OCI-LY1 (cell line): ENCODE results near the gene RABGAP1L.

Experiments used
- H2AFZ ChIP-seq: fragments of 200-600 bp; sonication (generic), shearing (Covaris generic); 2 replicates; pipeline ENCODE4 v1.6.0; 2014; ENCODE audit warnings: antibody characterized with exemption, mild to moderate bottlenecking, low read length
- H3F3A ChIP-seq: fragments of 200-600 bp; sonication (generic), shearing (Covaris generic); 2 replicates; pipeline ENCODE4 v1.6.0; 2014; ENCODE audit warnings: mild to moderate bottlenecking, antibody characterized with exemption, low read length, moderate library complexity; ENCODE audit not compliant: insufficient read depth
- H3K27ac ChIP-seq: fragments of 200-600 bp; sonication (generic); 2 replicates; pipeline ENCODE4 v1.5.1; 2014; ENCODE audit warnings: low read length, mixed run types, mild to moderate bottlenecking, low read depth; ENCODE audit not compliant: poor library complexity, severe bottlenecking
- H3K27me3 ChIP-seq: fragments of 200-600 bp; sonication (generic); 2 replicates; pipeline ENCODE4 v1.6.0; 2014; ENCODE audit warnings: antibody characterized with exemption, mild to moderate bottlenecking, low read length, moderate library complexity; ENCODE audit not compliant: insufficient read depth
- H3K36me3 ChIP-seq: fragments of 200-600 bp; sonication (generic); 2 replicates; pipeline ENCODE4 v1.6.1; 2014; ENCODE audit warnings: mild to moderate bottlenecking, antibody characterized with exemption, low read length, moderate library complexity, mixed read lengths; ENCODE audit not compliant: insufficient read depth
- H3K4me1 ChIP-seq: fragments of 200-600 bp; sonication (generic); 2 replicates; pipeline ENCODE4 v1.5.1; 2014; ENCODE audit warnings: mild to moderate bottlenecking, low read length, moderate library complexity; ENCODE audit not compliant: insufficient read depth, severe bottlenecking
- H3K4me2 ChIP-seq: fragments of 200-600 bp; sonication (generic), shearing (Covaris generic); 2 replicates; pipeline ENCODE4 v1.6.1; 2014; ENCODE audit warnings: low read length
- H3K4me3 ChIP-seq: fragments of 200-600 bp; sonication (generic); 2 replicates; pipeline ENCODE4 v1.5.1; 2014; ENCODE audit warnings: low read length, low read depth, mild to moderate bottlenecking, mixed read lengths; ENCODE audit not compliant: poor library complexity, severe bottlenecking
- H3K79me2 ChIP-seq: fragments of 200-600 bp; shearing (Covaris generic); 2 replicates; pipeline ENCODE4 v1.6.1; 2016; ENCODE audit warnings: mixed run types, low read length, mixed read lengths; ENCODE audit not compliant: insufficient read depth
- H3K9ac ChIP-seq: fragments of 200-600 bp; sonication (generic), shearing (Covaris generic); 2 replicates; pipeline ENCODE4 v1.6.1; 2014; ENCODE audit warnings: mild to moderate bottlenecking, low read length, mixed read lengths
- H3K9me2 ChIP-seq: fragments of 200-600 bp; sonication (generic), shearing (Covaris generic); 2 replicates; pipeline ENCODE4 v1.6.1; 2014; ENCODE audit warnings: low read depth, mild to moderate bottlenecking, low read length, mixed read lengths
- H3K9me3 ChIP-seq: fragments of 200-600 bp; shearing (Covaris generic); 2 replicates; pipeline ENCODE4 v1.6.1; 2014; ENCODE audit warnings: low read length, mixed read lengths
- H4K20me1 ChIP-seq: fragments of 200-600 bp; sonication (generic), shearing (Covaris generic); 2 replicates; pipeline ENCODE4 v1.6.0; 2016; ENCODE audit warnings: mild to moderate bottlenecking, low read length; ENCODE audit not compliant: insufficient read depth
- CTCF ChIP-seq: fragments of 200-600 bp; sonication (generic), shearing (Covaris generic); IDR thresholded peaks from 2 replicates; pipeline ENCODE4 v1.5.1; 2017; ENCODE audit warnings: mild to moderate bottlenecking, antibody characterized with exemption, low read length, moderate library complexity, mixed read lengths
- EZH2 ChIP-seq: fragments of 200-600 bp; sonication (generic), shearing (Covaris generic); IDR thresholded peaks from 2 replicates; pipeline ENCODE4 v1.8.0; 2017; ENCODE audit warnings: borderline replicate concordance, mixed run types, mild to moderate bottlenecking, antibody characterized with exemption, low read length, moderate library complexity, mixed read lengths

Gene RABGAP1L

GRCh38 chr1:174680101-174680500, 520.8 kb downstream of the RABGAP1L start:
- no peaks in the 10 kb centered on the region for H3K27me3 ChIP-seq
- H3K4me1 ChIP-seq, result no peaks in the 10 kb centered on the region
- no peak overlapping the region for H2AFZ ChIP-seq
- no peak overlapping the region for H3K4me3 ChIP-seq
- no peaks in the 10 kb centered on the region for H4K20me1 ChIP-seq
- no peak overlapping the region for H3K4me2 ChIP-seq
- no peaks in the 10 kb centered on the region for H3K9me2 ChIP-seq
- no peaks in the 10 kb centered on the region for H3F3A ChIP-seq
- peaks cover 9% of the 10 kb centered on the region; the same call in 1 of the 2 replicates for H3K36me3 ChIP-seq
- no peak overlapping the region for H3K27ac ChIP-seq
- no peaks in the 10 kb centered on the region for H3K9me3 ChIP-seq
- no peak overlapping the region for H3K9ac ChIP-seq
- no peaks in the 10 kb centered on the region for H3K79me2 ChIP-seq
- TF ChIP-seq CTCF, result no peak
- no peak for TF ChIP-seq EZH2

GRCh38 chr1:174682419-174683008, 523.2 kb downstream of the RABGAP1L start:
- Histone ChIP-seq H3K27ac (no peak overlapping the region), H3K9me2 (no peaks in the 10 kb centered on the region)

GRCh38 chr1:174686213-174686612, 526.9 kb downstream of the RABGAP1L start:
- no peak overlapping the region for H3K9ac ChIP-seq
- no peak overlapping the region for H2AFZ ChIP-seq
- H3K4me3 ChIP-seq, result no peak overlapping the region
- H3K36me3 ChIP-seq, result peaks cover 14% of the 10 kb centered on the region; the same call in 1 of the 2 replicates
- H3K27ac ChIP-seq, result no peak overlapping the region
- H3K79me2 ChIP-seq, result no peaks in the 10 kb centered on the region
- H4K20me1 ChIP-seq, result no peaks in the 10 kb centered on the region
- H3K4me2 ChIP-seq, result no peak overlapping the region
- H3F3A ChIP-seq, result no peaks in the 10 kb centered on the region
- H3K9me3 ChIP-seq, result no peaks in the 10 kb centered on the region
- no peaks in the 10 kb centered on the region for H3K9me2 ChIP-seq
- no peak for TF ChIP-seq EZH2
- H3K4me1 ChIP-seq, result no peaks in the 10 kb centered on the region
- H3K27me3 ChIP-seq, result no peaks in the 10 kb centered on the region

More at GRCh38 chr1:174682419-174683008, 523.2 kb downstream of the RABGAP1L start:
- Histone ChIP-seq H3K9ac (no peak overlapping the region), H3F3A (no peaks in the 10 kb centered on the region), H3K4me1 (no peaks in the 10 kb centered on the region), H3K36me3 (peaks cover 14% of the 10 kb centered on the region; the same call in 1 of the 2 replicates), H4K20me1 (no peaks in the 10 kb centered on the region), H3K27me3 (no peaks in the 10 kb centered on the region), H2AFZ (no peak overlapping the region), H3K9me3 (no peaks in the 10 kb centered on the region), H3K4me2 (no peak overlapping the region), H3K4me3 (no peak overlapping the region), H3K79me2 (no peaks in the 10 kb centered on the region)
- TF ChIP-seq EZH2 (no peak), CTCF (no peak)

GRCh38 chr1:174689524-174689923, 530.2 kb downstream of the RABGAP1L start:
- H3K36me3 ChIP-seq, result peaks cover 5% of the 10 kb centered on the region; the same call in 1 of the 2 replicates

More at GRCh38 chr1:174689524-174689923, 530.2 kb downstream of the RABGAP1L start:
- no peak overlapping the region for H3K4me3 ChIP-seq
- H3K79me2 ChIP-seq, result no peaks in the 10 kb centered on the region
- H3K27me3 ChIP-seq, result no peaks in the 10 kb centered on the region
- no peak overlapping the region for H2AFZ ChIP-seq
- H3K9ac ChIP-seq, result no peak overlapping the region
- H3K9me3 ChIP-seq, result no peaks in the 10 kb centered on the region
- no peaks in the 10 kb centered on the region for H3F3A ChIP-seq
- no peaks in the 10 kb centered on the region for H3K4me1 ChIP-seq
- no peaks in the 10 kb centered on the region for H4K20me1 ChIP-seq
- H3K9me2 ChIP-seq, result no peaks in the 10 kb centered on the region
- TF ChIP-seq EZH2, result no peak
- TF ChIP-seq CTCF, result no peak
- H3K4me2 ChIP-seq, result no peak overlapping the region
- H3K27ac ChIP-seq, result no peak overlapping the region
